ENCODE data around the gene FHOD3.

- TF ChIP-seq CTCF (IDR thresholded peaks at IDR 0.05; ENCODE audit: insufficient read depth, low read depth, low read length), result no peak
- TF ChIP-seq EZH2 (IDR thresholded peaks at IDR 0.05; ENCODE audit: insufficient read depth, low read length), result no peak
Measured at GRCh38 chr18:36675542-36675941, 378.0 kb downstream of the FHOD3 start.
